ENCODE measurements around the gene FAM50A. TPM values are rescaled to one million over a fixed set of nuclear protein-coding genes. Genes with fewer than 3 reads are reported as not detected.

The FAM50A gene
- total and polyA plus RNA-seq, 2 donors (not counting 1 experiment from before 2014, with no cell fraction given): 80.1 to 117 TPM

GRCh38 chrX:154401918-154402621 is 41.9 kb upstream of the FAM50A start:
- Histone ChIP-seq H3K9me3 (ENCODE audit: control insufficient read depth, insufficient read depth, low read depth, low read length) (no peaks in the 10 kb centered on the region), H3K27ac (ENCODE audit: insufficient read depth, low read length) (no peak overlapping the region), H3K4me3 (replicated peaks in 1 of 4; ENCODE audit: control extremely low read depth in 1 of 4, insufficient read depth in 1 of 4, low read depth in 3 of 4, low read length in 4 of 4) (no peak overlapping the region), H3K27me3 (ENCODE audit: control insufficient read depth, insufficient read depth, low read length) (no peaks in the 10 kb centered on the region), H3K4me2 (ENCODE audit: extremely low read depth, insufficient read depth, low read length) (no peak overlapping the region), H3K9ac (ENCODE audit: insufficient read depth, low read length) (no peak overlapping the region), H3K4me1 (ENCODE audit: control insufficient read depth, extremely low read depth, insufficient read depth, low read length) (no peaks in the 10 kb centered on the region), H4K20me1 (ENCODE audit: control insufficient read depth, extremely low read depth, insufficient read depth, low read length) (no peaks in the 10 kb centered on the region), H3K79me2 (ENCODE audit: control insufficient read depth, insufficient read depth, low read length) (peaks cover 20% of the 10 kb centered on the region), H3K36me3 (ENCODE audit: control insufficient read depth, insufficient read depth, low read length) (peaks cover 4% of the 10 kb centered on the region), H2AFZ (ENCODE audit: low read length) (no peak overlapping the region)
- no peak for DNase-seq (ENCODE audit: low read depth in 2 of 2)
- TF ChIP-seq, protein P1, sequence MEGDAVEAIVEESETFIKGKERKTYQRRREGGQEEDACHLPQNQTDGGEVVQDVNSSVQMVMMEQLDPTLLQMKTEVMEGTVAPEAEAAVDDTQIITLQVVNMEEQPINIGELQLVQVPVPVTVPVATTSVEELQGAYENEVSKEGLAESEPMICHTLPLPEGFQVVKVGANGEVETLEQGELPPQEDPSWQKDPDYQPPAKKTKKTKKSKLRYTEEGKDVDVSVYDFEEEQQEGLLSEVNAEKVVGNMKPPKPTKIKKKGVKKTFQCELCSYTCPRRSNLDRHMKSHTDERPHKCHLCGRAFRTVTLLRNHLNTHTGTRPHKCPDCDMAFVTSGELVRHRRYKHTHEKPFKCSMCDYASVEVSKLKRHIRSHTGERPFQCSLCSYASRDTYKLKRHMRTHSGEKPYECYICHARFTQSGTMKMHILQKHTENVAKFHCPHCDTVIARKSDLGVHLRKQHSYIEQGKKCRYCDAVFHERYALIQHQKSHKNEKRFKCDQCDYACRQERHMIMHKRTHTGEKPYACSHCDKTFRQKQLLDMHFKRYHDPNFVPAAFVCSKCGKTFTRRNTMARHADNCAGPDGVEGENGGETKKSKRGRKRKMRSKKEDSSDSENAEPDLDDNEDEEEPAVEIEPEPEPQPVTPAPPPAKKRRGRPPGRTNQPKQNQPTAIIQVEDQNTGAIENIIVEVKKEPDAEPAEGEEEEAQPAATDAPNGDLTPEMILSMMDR (conservative IDR thresholded peaks at IDR 0.05 in 1 of 2, IDR thresholded peaks at IDR 0.05 in 1 of 2; ENCODE audit: low read depth in 1 of 2, low read length in 2 of 2): no peak
- TF ChIP-seq EZH2 (IDR thresholded peaks at IDR 0.05; ENCODE audit: low read length, missing control alignments): no peak

GRCh38 chrX:154402622-154403127 is 41.3 kb upstream of the FAM50A start:
- H3K4me2 ChIP-seq (ENCODE audit: extremely low read depth, insufficient read depth, low read length): no peak overlapping the region
- no peak overlapping the region for H3K27ac ChIP-seq (ENCODE audit: insufficient read depth, low read length)
- peaks cover 4% of the 10 kb centered on the region for H3K36me3 ChIP-seq (ENCODE audit: control insufficient read depth, insufficient read depth, low read length)

DNA sequence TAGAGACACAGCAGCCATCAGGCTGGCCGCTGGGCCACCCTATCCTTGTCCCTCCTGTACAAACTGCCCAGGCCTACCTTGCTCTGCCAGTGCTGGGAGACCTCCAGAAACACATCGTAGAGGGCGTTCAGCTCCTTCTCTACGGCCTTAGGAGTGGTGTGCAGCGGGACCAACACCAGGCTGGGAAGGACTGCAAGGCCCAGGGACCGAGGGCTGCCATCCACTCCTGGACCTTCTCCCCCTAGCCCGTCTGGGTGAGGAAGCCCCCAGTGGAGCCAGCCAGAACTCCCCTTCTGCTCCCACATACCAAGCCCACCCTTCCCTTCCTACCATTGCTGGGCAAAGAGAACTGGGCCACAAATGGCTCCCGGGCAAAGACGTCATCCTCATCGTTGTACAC is 40.7 kb upstream of the FAM50A start:
- Histone ChIP-seq H4K20me1 (ENCODE audit: control insufficient read depth, extremely low read depth, insufficient read depth, low read length) (no peaks in the 10 kb centered on the region), H2AFZ (ENCODE audit: low read length) (no peak overlapping the region), H3K4me2 (ENCODE audit: extremely low read depth, insufficient read depth, low read length) (no peak overlapping the region), H3K27ac (ENCODE audit: insufficient read depth, low read length) (no peak overlapping the region), H3K9ac (ENCODE audit: insufficient read depth, low read length) (no peak overlapping the region), H3K4me3 (replicated peaks in 1 of 4; ENCODE audit: control extremely low read depth in 1 of 4, insufficient read depth in 1 of 4, low read depth in 3 of 4, low read length in 4 of 4) (no peak overlapping the region), H3K27me3 (ENCODE audit: control insufficient read depth, insufficient read depth, low read length) (no peaks in the 10 kb centered on the region), H3K79me2 (ENCODE audit: control insufficient read depth, insufficient read depth, low read length) (peaks cover 20% of the 10 kb centered on the region), H3K36me3 (ENCODE audit: control insufficient read depth, insufficient read depth, low read length) (peaks cover 4% of the 10 kb centered on the region), H3K4me1 (ENCODE audit: control insufficient read depth, extremely low read depth, insufficient read depth, low read length) (no peaks in the 10 kb centered on the region), H3K9me3 (ENCODE audit: control insufficient read depth, insufficient read depth, low read depth, low read length) (no peaks in the 10 kb centered on the region)
- no peak for TF ChIP-seq EZH2 (IDR thresholded peaks at IDR 0.05; ENCODE audit: low read length, missing control alignments)
- TF ChIP-seq, protein P1 (conservative IDR thresholded peaks at IDR 0.05 in 1 of 2, IDR thresholded peaks at IDR 0.05 in 1 of 2; ENCODE audit: low read depth in 1 of 2, low read length in 2 of 2): no peak
- no peak for DNase-seq (ENCODE audit: low read depth in 2 of 2)

More at GRCh38 chrX:154402622-154403127, 41.3 kb upstream of the FAM50A start:
- H3K9me3 ChIP-seq (ENCODE audit: control insufficient read depth, insufficient read depth, low read depth, low read length): no peaks in the 10 kb centered on the region
- no peak overlapping the region for H2AFZ ChIP-seq (ENCODE audit: low read length)
- H3K4me1 ChIP-seq (ENCODE audit: control insufficient read depth, extremely low read depth, insufficient read depth, low read length): no peaks in the 10 kb centered on the region
- TF ChIP-seq, protein P1 (conservative IDR thresholded peaks at IDR 0.05 in 1 of 2, IDR thresholded peaks at IDR 0.05 in 1 of 2; ENCODE audit: low read depth in 1 of 2, low read length in 2 of 2): no peak
- TF ChIP-seq EZH2 (IDR thresholded peaks at IDR 0.05; ENCODE audit: low read length, missing control alignments): no peak
- H3K79me2 ChIP-seq (ENCODE audit: control insufficient read depth, insufficient read depth, low read length): peaks cover 20% of the 10 kb centered on the region
- H3K9ac ChIP-seq (ENCODE audit: insufficient read depth, low read length): no peak overlapping the region
- H3K4me3 ChIP-seq (replicated peaks in 1 of 4; ENCODE audit: control extremely low read depth in 1 of 4, insufficient read depth in 1 of 4, low read depth in 3 of 4, low read length in 4 of 4): no peak overlapping the region
- DNase-seq (ENCODE audit: low read depth in 2 of 2): no peak
- no peaks in the 10 kb centered on the region for H4K20me1 ChIP-seq (ENCODE audit: control insufficient read depth, extremely low read depth, insufficient read depth, low read length)
- H3K27me3 ChIP-seq (ENCODE audit: control insufficient read depth, insufficient read depth, low read length): no peaks in the 10 kb centered on the region

Measured in fibroblast of lung (primary cell).